NCI-H1436 (cell line): ENCODE data around the gene SLC34A2.
"Not testable (repeated sequence)": the region's sequence is repeated elsewhere in the genome, so short reads cannot be mapped to it uniquely, and the experiment has no call there.

Source experiments
- DNase-seq: peaks from one replicate; lab custom pipeline; 2025; lab: John Stamatoyannopoulos, UW

The SLC34A2 gene

GRCh38 chr4:25661441-25661840, 5.8 kb downstream of the SLC34A2 start:
- not testable (repeated sequence) for DNase-seq

- DNase-seq = no peak
These were observed 6.7 kb downstream of the SLC34A2 start for GRCh38 chr4:25662306-25662705.

DNA sequence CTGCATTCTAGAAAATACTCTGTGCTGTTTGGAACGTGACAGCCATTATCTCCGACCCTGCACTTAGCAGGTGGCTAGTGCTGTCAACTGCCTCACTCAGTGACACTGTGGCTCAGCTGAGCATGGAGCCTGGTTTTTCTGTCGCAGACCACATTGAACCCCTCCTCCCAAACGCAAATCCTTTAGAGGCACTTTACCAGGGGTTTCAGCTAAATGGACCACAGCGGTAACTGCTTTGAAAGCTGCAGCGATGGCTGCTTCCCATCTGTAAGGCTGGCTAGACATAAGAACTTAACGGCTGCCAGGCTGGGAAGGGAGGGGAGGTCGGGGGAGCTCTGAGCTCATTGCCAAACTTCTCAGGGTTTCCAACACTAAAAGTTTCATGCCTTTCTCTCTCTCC, 8.1 kb downstream of the SLC34A2 start:
- DNase-seq = no peak

DNA sequence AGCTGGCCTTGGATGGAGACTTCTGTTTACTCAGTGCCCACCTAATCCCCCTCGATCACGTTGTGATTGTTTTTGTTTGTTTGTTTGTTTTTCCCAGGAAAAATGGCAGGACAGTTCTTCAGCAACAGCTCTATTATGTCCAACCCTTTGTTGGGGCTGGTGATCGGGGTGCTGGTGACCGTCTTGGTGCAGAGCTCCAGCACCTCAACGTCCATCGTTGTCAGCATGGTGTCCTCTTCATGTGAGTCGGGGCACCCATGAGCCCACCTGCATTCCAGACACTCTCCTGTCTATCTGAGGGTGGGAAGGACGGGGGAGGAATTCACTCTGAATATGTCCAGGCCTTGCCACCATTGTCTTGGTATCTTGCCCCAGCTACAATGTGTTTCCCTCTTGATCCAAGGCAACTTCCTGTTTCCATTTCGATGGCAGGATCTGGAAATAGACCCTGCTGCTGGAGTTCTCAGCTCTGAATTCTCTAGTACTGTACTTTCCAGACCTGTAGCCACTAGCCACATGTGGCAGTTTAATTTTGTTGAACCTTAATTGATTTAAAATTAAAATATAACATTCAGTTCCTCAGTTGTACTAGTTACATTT, 10.5 kb downstream of the SLC34A2 start:
- DNase-seq = no peak

- no peak for DNase-seq
These were observed 12.4 kb downstream of the SLC34A2 start for GRCh38 chr4:25667931-25668557.

DNA sequence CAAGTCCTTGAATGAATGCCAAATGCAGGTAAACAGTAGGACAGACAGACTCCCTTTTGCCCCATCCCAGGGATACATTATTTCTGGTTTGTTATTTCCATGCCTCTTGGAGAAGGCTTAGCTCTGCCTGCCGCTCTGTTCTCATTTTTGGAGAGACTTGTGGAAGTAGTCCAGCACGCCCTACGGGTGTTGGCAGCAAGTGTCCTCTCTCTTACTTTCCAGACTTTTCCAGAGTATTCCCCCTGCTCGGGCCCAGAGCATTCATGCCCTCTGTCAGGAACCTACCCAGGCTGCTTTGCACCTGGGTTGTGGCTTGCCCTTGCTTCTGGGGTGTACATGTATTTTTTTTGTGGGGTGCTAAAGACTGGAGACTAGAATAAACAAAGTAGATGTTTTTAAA, 15.3 kb downstream of the SLC34A2 start:
- DNase-seq = no peak

DNA sequence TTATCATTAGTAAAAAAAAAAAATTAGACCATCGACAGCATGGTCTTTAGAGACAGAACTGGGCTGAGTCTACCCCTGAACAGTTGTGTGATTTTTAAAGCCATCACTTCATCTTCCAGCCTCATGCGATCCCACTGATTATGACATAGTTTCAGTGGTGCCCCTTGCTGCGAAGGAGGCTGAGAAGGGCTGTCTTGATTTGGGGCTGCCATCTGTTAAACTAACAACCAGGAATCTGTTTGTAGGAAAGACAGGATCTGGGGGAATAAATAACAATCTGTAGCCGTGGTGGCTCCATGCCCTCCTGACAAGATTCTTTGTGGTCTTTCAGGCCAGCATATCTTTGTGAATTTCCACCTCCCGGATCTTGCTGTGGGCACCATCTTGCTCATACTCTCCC, 17.1 kb downstream of the SLC34A2 start:
- no peak for DNase-seq

GRCh38 chr4:25674386-25674785, 18.7 kb downstream of the SLC34A2 start:
- DNase-seq = no peak

GRCh38 chr4:25676221-25676620, 20.6 kb downstream of the SLC34A2 start:
- DNase-seq = no peak

GRCh38 chr4:25677157-25677556, 21.5 kb downstream of the SLC34A2 start:
- no peak for DNase-seq

GRCh38 chr4:25677943-25678342, 22.3 kb downstream of the SLC34A2 start:
- DNase-seq = no peak

DNA sequence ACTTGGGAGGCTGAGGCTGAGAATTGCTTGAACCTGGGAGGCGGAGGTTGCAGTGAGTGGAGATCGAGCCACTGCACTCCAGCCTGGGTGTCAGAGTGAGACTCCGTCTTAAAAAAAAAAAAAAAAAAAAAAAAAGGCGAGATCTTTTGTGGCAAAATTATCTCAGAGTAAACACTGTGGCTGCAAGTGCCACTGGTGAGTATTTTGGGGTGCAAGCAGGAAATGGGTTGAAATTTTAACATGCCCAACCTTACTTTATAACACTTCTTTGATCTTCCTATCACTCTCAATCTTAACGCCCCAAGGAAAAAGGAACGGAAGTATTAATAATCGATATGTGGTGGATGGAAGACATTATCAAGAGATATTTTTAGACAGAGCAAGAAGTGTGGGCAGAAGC, 32.1 kb downstream of the SLC34A2 start:
- no peak for DNase-seq

GRCh38 chr4:25694466-25694865, 38.8 kb downstream of the SLC34A2 start:
- DNase-seq = no peak

GRCh38 chr4:25696409-25696808, 40.8 kb downstream of the SLC34A2 start:
- DNase-seq = no peak

GRCh38 chr4:25697516-25697915, 41.9 kb downstream of the SLC34A2 start:
- no peak for DNase-seq

DNA sequence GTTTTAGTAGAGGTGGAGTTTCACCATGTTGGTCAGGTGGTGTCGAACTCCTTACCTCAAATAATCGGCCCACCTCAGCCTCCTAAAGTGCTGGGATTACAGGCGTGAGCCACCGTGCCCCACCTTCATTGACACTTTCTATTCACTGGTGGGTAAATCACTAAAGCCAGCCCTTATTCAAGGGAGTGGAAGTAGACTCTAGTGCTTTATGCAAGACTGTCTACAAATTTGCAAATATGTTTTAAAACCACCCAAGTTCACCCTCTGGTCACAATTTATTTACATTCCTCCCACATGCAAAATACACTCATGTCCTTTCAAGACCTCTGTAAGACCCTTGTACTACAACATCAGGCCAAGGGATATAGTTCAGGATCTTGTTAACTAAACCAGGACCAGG, 45.0 kb downstream of the SLC34A2 start:
- DNase-seq = no peak

- DNase-seq = peak; percentile 4
These were observed 47.2 kb downstream of the SLC34A2 start for GRCh38 chr4:25702848-25703247.

DNA sequence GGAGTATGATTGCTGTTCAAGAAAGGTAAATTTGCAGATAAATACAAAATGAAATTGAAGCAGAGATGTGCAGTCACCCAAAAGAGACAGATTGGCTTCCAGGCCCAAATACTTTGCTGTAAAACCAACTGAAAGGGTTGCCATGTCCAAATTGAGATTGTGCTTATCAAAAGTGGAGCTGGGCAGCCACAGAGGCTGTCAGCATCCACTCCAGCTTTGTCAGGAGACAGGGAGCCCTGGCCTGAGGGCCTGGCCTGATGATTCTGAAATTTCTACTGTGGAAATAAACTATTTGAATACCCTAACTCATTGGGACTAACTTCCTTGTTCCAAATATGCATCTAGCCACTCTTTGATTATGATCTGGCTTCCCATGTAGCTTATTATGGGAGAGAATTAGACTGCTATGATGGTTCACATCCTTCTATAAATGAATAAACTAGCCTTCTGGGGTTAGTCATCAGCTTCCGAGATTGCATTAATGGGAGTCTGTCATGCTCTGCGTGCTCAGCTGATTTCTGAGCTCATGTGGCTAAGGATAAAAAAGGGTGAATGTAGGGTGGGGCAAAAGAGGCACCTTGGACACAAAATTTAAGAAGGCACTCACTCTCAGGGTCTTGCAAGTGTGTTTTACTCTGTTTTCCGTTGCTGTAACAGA, 48.2 kb downstream of the SLC34A2 start:
- no peak for DNase-seq

DNA sequence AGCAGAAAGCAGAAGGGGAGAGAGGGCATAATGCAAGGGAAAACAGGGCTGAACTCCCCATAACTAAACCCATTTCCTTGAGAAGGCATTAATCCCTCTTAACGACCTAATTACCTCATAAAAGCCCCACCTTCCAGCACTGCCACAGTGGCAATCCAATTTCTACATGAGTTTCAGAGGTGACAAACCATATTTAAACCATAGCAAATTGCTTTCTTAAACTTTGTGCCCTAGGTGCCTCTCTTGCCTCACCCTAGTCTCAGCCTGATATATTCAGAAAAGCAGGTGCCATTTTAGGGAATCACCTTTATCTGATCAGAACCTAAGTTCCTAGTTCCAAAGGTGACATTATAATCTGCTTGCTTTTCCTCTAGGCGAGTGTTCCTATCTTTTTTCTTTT, 48.9 kb downstream of the SLC34A2 start:
- DNase-seq = no peak

DNA sequence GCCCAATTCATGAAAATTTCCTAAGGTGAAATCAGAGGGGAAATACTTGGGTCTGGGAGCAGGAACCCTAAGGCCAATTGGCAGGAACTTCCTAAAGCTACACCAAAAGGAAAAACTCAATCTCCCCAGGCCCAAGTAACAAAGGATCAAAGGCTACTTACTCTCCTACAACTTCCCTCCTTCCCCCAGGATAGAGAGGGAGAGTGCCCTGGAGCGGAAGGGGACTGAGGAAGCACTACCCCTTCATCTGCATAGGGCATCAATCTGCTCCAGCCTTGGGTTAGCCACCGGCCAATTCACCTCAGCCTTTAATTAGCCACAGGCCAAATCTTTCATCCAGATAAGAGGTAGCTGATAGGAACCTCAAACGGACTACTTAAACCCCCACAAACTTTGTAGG, 55.0 kb downstream of the SLC34A2 start:
- no peak for DNase-seq

- DNase-seq = no peak
These were observed 57.0 kb downstream of the SLC34A2 start for GRCh38 chr4:25712611-25713010.

DNA sequence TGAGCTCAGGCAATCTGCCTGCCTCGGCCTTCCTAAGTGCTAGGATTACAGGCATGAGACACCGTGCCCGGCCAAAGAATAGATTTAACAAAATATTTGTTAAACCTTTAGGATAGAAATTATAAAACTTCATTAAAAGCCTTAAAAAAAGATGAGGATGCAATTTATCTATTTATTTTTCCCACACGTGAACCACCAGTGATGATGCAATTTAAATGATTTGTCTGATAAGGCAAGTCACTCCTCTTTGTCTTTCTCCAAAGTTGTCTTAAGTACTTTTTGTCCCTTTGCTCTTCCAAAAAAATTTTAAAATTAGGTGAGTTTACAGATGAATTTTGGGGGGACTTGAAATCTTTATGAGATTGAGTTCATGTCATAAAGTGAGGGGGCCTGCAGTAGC, 58.2 kb downstream of the SLC34A2 start:
- no peak for DNase-seq

GRCh38 chr4:25722964-25723363, 67.3 kb downstream of the SLC34A2 start:
- no peak for DNase-seq

DNA sequence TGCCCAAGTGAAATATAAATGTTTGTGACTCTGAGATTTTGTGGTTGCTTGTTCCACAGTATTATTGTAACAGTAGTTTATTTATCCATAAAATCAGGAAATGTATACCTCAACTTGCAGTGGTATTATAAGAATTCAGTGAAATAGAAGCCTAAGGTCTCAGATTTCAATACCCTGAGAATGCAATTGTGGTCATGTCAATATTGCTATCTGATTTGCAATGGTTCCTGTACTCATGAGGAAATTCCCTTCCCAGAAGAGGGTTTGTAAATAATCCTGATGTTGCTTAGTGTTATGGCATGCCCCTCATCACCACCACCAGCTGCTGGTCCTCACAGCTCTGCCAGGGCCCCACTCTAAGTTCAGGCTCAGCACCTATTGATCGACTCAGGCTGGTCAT, 67.8 kb downstream of the SLC34A2 start:
- no peak for DNase-seq
